ENCODE measurements around the gene LOC128125822.

DNA sequence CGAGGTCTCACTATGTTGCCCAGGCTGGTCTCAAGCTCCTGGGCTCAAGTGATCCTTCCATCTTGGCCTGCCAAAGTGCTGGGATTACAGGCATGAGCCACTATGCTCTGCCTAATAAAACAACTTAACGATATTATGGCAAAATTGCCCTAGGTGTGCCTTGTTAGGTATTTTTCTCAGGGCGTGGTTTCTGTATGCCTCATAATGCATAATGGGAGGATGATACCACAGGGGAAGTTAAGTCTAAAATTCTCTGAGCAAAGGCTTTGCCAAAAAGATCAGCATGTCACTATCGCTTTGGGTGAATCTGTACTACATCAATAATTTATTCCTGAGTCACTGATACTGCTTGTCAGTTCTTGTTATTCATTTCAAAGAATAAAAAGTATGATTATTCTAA lies 15.9 kb upstream of the LOC128125822 start:
- TF ChIP-seq, protein P1, sequence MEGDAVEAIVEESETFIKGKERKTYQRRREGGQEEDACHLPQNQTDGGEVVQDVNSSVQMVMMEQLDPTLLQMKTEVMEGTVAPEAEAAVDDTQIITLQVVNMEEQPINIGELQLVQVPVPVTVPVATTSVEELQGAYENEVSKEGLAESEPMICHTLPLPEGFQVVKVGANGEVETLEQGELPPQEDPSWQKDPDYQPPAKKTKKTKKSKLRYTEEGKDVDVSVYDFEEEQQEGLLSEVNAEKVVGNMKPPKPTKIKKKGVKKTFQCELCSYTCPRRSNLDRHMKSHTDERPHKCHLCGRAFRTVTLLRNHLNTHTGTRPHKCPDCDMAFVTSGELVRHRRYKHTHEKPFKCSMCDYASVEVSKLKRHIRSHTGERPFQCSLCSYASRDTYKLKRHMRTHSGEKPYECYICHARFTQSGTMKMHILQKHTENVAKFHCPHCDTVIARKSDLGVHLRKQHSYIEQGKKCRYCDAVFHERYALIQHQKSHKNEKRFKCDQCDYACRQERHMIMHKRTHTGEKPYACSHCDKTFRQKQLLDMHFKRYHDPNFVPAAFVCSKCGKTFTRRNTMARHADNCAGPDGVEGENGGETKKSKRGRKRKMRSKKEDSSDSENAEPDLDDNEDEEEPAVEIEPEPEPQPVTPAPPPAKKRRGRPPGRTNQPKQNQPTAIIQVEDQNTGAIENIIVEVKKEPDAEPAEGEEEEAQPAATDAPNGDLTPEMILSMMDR (IDR thresholded peaks at IDR 0.05) = no peak
- TF ChIP-seq POLR2A (IDR thresholded peaks at IDR 0.05) = no peak

All from right lobe of liver (tissue), 4 donors.